Measurements from ENCODE around the gene MYG1.
"Not testable (repeated sequence)": the region's sequence is repeated elsewhere in the genome, so short reads cannot be mapped to it uniquely, and the experiment has no call there.

Gene MYG1

GRCh38 chr12:53287741-53288216, 11.7 kb upstream of the MYG1 start:
- peak; percentile 45 to 63 (median 59) for DNase-seq

DNA sequence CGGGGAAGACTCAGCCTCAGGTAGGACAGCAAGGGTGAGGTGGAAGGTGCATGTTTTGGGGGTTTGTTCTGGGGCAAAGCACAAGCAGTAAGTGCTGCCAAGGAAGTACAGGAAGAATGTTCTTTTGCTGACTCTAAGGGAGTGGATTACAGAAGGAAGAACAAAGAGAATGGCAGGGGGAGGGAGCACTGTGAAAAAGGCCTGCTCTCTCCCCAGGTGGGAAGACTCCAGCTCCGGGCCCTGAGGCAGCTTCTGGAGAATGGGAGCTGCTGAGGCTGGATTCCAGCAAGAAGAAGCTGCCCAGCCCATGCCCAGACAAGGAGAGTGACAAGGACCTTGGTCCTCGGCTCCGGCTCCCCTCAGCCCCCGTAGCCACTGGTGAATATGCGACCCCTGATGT, 11.2 kb upstream of the MYG1 start:
- no peak for DNase-seq

DNA sequence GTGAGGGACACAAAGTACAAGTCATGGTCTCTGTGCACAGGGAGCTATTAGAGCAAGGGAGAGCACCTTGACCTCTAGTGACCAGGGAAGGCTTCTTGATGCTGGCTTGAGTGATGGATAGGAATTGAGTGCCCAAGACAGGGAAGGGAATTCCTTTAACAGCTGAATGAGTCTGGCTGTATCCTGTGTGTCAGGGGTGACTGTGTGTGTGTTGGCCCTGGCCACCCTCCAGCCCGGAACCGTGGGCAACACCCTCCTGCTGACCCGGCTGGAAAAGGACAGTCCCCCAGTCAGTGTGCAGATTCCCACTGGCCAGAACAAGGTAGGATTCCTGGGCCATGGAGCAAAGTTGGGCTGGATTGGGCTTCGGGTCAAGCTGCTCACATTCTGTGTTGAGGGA, 9.6 kb upstream of the MYG1 start:
- no peak for DNase-seq

GRCh38 chr12:53290661-53291060, 8.8 kb upstream of the MYG1 start:
- no peak for DNase-seq

DNA sequence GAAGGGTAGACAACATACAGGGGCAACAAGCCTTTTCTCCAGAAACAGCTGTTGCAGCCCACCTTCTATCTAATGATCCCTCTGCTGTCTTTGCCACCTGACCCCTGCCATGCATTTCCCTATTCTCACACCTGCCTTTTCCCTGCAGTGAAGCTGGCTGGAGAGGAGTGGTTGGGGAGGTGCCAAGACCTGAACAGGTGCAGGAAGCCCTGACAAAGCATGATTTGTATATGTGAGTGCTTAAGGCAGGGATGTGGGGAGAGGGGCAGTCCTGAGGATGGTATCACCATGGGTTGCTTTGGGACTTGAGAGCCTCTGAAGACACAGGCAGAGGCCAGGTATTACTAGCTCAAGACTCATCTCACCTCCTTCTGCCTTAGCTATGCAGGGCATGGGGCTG, 7.1 kb upstream of the MYG1 start:
- DNase-seq = no peak

DNA sequence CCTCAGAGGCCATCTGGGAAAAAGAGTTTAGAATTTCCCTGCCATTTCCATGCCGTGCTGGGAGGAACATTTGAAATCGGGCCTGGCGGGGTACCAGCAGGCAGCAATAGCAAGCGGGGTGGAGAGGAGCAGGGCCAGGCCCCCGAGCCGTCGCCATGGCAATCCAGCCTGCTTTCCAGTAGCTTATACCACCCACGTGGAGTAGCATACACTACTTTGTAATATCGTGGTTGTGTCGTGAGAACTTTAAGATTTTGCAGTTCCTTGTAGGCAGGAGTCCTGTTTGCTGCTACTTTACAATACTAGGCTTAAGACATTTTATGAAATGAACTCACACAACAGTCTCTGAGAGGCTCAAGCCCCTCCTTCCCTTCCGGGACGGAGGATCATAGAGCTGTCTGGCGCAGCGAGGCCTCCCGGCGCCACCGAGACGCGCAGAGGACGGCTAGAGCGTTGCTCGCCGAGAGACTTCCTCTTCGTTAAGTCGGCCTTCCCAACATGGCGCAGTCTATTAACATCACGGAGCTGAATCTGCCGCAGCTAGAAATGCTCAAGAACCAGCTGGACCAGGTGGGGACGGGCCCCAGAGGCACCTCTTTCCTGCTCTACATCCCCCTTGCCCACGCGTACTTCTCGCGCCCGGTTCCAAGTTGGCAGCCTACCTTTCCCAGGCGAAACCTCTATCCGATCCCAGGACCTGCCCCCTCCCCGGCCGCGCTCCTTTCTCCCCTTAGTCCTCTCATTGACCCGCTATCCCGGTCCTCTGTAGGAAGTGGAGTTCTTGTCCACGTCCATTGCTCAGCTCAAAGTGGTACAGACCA, 4.2 kb upstream of the MYG1 start, which contains the start of gene PFDN5:
Gene PFDN5, plus strand, starts transcription at position 473 of the 821 bp plus-strand sequence. Its CDS starts 26 bp downstream, at position 499.
- peak; percentile 66 to 92 (median 81) for DNase-seq

DNA sequence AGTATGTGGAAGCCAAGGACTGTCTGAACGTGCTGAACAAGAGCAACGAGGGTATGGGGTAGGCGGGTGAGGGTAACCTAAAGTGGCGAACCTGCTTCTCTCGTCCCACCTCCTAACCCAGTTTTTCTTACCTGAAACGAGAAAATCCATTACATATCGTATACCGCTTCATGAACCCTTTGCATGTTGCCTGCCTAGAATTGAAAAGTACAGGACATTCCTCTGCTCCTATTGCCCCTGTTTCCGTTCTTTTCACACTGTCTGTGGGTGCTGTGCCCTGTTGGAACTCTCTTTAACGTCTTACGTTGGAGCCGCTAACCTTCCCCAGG, 3.6 kb upstream of the MYG1 start:
- DNase-seq = no peak

DNA sequence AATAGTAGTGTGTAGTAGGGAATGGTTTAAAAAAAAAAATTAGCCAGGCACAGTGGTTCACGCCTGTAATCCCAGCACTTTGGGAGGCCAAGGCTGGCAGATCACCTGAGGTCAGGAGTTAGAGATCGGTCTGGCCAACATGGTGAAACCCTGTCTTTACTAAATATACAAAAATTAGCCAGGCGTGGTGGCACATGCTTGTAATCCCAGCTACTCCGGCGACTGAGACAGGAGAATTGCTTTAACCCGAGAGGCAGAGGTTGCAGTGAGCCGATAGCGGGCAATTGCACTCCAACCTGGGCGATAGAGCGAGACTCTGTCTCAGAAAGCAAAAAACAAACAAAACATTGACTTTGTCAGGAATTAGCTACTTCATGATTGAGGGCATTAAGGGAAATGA, 2.4 kb upstream of the MYG1 start:
- DNase-seq = not testable (repeated sequence)

- DNase-seq = no peak
These were observed 1.3 kb upstream of the MYG1 start for GRCh38 chr12:53298164-53298563.

GRCh38 chr12:53299101-53299453, 418 bp upstream of the MYG1 start:
- DNase-seq = peak in 3 of 5 donors; percentile 21 to 43 (median 30)

GRCh38 chr12:53300187-53300586, 692 bp downstream of the MYG1 start:
- no peak for DNase-seq

GRCh38 chr12:53302903-53303302, 3.4 kb downstream of the MYG1 start:
- no peak for DNase-seq

DNA sequence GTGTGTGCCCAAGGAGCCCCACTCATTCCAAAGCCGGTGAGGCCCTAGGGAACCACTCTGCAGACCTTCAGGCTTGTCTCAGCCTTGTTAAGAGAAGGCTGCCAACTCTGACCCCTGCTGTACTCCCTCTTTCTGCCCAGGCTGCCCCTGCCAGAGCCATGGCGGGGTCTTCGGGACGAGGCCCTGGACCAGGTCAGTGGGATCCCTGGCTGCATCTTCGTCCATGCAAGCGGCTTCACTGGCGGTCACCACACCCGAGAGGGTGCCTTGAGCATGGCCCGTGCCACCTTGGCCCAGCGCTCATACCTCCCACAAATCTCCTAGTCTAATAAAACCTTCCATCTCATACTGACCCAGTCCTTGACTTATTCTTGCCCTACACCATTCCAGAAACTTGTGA, 7.3 kb downstream of the MYG1 start:
- no peak for DNase-seq

DNA sequence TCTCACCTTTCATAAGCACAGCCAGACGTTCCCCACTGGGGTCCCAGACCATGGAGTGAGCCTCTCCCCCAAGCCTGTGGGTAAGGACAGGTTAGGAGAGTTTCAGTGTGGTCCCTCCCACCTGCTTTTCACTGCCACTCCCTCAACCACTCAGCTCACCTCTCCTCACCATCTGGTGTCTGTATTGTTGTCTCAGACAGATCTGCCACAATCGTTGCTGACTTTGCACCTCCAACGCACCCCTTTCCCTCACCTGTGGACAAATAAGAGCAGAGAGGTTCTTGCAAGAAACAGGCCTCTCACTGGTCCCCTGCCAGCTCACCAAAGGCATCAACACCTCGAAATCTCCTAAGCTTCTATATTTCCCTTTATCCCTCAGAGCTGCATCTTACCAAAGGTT, 8.8 kb downstream of the MYG1 start:
- no peak for DNase-seq

DNA sequence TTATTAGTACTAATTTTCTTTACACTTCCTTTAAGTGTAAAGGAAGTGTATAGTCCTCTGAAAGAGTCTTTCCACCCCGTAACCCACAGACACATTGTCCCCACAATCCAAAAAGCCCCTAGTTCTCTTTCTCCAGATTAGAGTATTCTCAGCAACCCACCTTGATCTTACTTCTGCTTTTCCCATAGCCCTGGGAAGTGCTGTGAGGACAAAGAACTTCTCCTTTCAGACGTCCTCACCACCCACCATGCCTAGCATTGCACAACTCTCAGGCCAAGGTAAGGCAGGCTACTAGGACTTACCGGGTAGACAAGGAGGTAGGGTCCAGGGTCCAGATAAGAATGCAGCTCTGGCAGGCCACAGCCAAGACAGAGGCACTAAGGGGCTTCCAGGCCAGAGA, 14.5 kb downstream of the MYG1 start:
- no peak for DNase-seq

GRCh38 chr12:53320352-53321195, 21.1 kb downstream of the MYG1 start:
- DNase-seq = no peak

- peak in 4 of 5 donors; percentile 31 to 77 (median 38) for DNase-seq
These were observed 24.8 kb downstream of the MYG1 start for GRCh38 chr12:53324113-53324778.

DNA sequence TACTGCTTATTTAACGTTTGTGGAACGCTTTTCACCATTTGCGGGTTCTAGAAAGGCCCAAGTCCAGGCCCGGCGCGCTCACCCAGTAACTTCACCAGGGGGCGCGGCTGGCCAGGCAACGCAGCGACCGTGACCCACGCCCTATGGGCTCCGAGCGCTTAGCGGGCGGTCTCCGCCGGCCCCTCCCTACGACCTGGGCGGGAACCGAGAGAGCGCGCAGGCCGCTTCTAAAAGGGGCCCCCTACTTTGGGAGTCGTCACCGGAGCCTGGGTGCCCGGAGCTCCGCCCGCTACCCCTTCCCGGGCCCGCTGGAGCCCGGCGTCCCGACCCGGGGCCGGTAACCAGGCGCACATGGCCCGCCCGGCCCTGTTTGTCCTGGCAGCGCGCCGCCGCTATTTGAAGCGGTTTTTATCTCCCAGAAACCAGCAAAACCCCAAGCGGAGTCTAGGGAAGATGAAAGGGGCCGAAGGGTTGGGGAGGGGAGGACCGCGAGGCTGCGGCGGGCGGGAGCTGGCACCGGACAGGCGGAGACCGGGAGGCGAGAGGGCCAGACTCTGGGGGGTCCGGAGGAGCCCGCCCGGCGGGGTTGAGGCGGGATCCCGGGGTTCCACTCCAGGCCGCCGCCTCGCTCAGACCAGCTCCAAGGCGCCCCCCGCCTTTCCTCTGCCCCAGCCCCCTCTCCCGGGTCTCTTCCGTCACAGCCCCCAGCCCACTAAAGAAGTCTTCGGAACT, 25.4 kb downstream of the MYG1 start:
- peak; percentile 69 to 93 (median 76) for DNase-seq

DNA sequence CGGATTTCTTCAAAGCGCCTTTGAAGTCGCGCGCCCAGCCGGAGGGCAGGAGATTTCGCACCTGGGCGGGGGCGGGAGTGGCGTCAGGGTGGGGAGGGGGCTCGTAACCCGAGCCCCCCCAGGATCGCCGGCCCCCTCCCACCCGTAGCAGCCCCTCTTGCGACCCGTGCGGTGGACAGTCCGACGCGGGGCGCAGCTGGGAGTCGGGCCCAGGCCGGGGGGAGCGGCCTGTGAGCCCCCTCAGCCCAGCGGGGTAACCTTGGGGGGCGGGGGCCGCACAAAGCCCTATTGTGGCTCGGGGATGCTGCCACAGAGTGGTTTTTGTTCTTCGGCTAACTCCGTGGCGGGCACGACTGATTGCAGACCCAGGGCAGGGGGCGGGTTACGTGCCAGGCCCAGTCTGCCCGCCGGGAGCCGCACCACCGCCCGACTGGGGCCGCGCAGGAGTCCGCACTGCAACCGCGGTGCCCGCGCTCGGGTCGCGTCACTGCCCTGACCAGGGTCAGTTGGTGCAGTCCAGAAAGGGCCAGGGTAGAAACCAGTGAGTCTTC, 26.1 kb downstream of the MYG1 start:
- no peak for DNase-seq

DNA sequence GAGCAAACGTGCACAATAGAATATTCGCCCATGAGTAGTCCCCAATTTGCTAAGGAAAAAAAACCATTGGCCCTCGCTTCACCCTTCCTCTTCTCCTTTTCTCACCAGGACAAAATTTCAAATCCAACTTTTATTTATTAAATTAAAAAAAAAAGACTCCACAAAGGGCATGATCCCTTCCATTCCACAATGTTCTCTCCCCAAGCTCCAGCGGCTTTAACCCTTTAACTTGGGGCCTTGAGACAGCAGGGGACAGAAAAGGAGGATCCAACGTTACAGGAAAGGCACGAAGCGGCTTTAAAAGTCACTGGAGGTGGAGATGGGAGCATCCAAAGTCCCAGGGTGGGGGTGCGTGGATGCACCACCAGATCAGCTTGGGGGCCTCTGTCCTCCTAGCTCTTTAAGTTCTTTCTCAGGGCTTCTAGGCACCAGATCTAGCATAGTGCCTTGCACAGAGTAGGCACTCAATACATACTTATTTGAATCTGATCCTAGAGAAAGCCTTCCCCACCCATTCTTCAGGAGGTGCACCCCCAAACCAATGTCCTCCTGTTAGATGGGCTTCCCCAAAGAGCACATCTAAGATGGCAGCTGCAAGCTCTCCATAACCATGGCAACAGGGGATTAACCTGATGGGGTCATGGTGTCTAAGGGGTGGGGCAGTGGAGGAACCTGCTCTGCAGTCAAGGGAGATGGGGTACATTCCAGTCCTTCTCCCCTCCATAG, 27.1 kb downstream of the MYG1 start:
- DNase-seq = no peak

DNA sequence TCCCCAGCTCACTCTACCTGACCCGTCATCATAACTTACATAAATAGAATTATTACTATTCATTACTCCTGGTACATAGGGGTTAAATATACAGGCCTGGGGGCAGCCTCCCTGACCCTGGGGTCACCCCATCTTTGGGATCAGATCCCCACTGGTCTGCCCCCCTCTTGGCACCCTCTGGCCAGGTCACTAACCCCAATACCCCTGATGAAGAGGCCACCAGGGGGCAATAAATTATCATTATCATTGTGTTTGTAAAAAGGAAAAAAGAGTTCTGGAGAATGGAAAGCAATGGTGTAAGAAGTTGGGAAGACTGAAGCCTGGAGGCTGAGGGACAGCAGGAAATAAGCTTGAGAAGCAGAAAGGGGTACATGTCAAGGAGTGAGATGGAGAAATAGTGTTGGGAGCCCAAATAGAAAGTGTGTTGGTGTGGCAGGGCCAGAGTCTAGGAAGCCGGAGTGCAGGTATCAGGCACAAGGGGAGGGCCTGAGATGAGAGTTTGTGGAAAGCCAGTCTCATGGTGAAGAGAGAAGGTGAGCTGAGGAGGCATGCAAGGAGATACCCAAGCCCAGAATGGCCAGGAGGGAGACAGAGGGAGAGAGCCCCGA, 28.0 kb downstream of the MYG1 start:
- DNase-seq = no peak
